Osteoblast (primary cell): ENCODE results near the gene C2orf72. TPM values are rescaled to one million over a fixed set of nuclear protein-coding genes. Genes with fewer than 3 reads are reported as not detected.

Experiments
- DNase-seq: peaks from one replicate; pipeline ENCODE4 v3.0.0; 2011; ENCODE audit warnings: low spot score, mixed read lengths; ENCODE audit not compliant: insufficient read length; ENCODE audit errors: missing footprints
- H2AFZ ChIP-seq: 2 replicates; pipeline ENCODE4 v1.6.0; 2011; ENCODE audit warnings: mild to moderate bottlenecking, low read length
- H3K27ac ChIP-seq: 2 replicates; pipeline ENCODE4 v1.5.1; 2011; ENCODE audit warnings: mild to moderate bottlenecking, low read depth, low read length, moderate library complexity
- H3K27me3 ChIP-seq: 2 replicates; pipeline ENCODE4 v1.6.0; 2012; ENCODE audit warnings: mild to moderate bottlenecking, control low read depth, inconsistent platforms, low read length, moderate library complexity; ENCODE audit not compliant: insufficient read depth
- H3K36me3 ChIP-seq: 2 replicates; pipeline ENCODE4 v1.5.1; 2011; ENCODE audit warnings: mild to moderate bottlenecking, low read length, control low read depth, moderate library complexity; ENCODE audit not compliant: insufficient read depth
- H3K4me1 ChIP-seq: 2 replicates; pipeline ENCODE4 v1.5.1; 2011; ENCODE audit warnings: mild to moderate bottlenecking, low read length, control low read depth, moderate library complexity; ENCODE audit not compliant: insufficient read depth
- H3K4me2 ChIP-seq: 2 replicates; pipeline ENCODE4 v1.6.0; 2011; ENCODE audit warnings: mild to moderate bottlenecking, low read length; ENCODE audit not compliant: insufficient read depth
- H3K4me3 ChIP-seq: fragments of 200-600 bp; sonication (generic); 3 replicates; pipeline ENCODE4 v1.5.1; 2012; ENCODE audit warnings: mild to moderate bottlenecking, low read length, inconsistent platforms; ENCODE audit not compliant: insufficient read depth
- H3K79me2 ChIP-seq: 2 replicates; pipeline ENCODE4 v1.6.0; 2012; ENCODE audit warnings: mild to moderate bottlenecking, low read length, control low read depth, inconsistent platforms; ENCODE audit not compliant: insufficient read depth
- H3K9me3 ChIP-seq: 2 replicates; pipeline ENCODE4 v1.5.1; 2011; ENCODE audit warnings: low read depth, low read length, control low read depth
- H4K20me1 ChIP-seq: 2 replicates; pipeline ENCODE4 v1.6.0; 2012; ENCODE audit warnings: mild to moderate bottlenecking, low read length, control low read depth; ENCODE audit not compliant: insufficient read depth
- CTCF ChIP-seq: IDR thresholded peaks from 2 replicates; pipeline ENCODE4 v1.5.1; 2011; ENCODE audit warnings: mild to moderate bottlenecking, low read depth, low read length, moderate library complexity; ENCODE audit errors: extremely low read depth
- total RNA-seq: library from RNA; depleted of rRNA; stranded (reverse); fragments of >200 nt; gene quantifications from 2 replicates; pipeline ENCODE4 v1.2.3, GENCODE V29; 2012

The C2orf72 gene
- total RNA-seq, 1 donor: not detected

GRCh38 chr2:231056453-231057416 lies 19.4 kb downstream of the C2orf72 start, which contains the start of gene PSMD1:
Gene PSMD1 (plus strand): TSS chr2:231056867. CDS start chr2:231057026, 159 bp downstream.
- peak; percentile 99 for TF ChIP-seq CTCF
- Histone ChIP-seq H3K36me3 (peaks cover 8% of the 10 kb centered on the region), H3K4me3 (peak within 1 kb of the TSS; percentile 92), H3K27me3 (no peaks in the 10 kb centered on the region), H4K20me1 (peaks cover 30% of the 10 kb centered on the region), H3K27ac (peak within 1 kb of the TSS; percentile 91), H3K9me3 (no peaks in the 10 kb centered on the region), H3K4me2 (peak within 1 kb of the TSS; percentile 99), H2AFZ (peak within 1 kb of the TSS; percentile 98), H3K79me2 (peaks cover 51% of the 10 kb centered on the region), H3K4me1 (peaks cover 28% of the 10 kb centered on the region)
- DNase-seq: peak; percentile 96

- Histone ChIP-seq H3K4me1 (peaks cover 28% of the 10 kb centered on the region), H3K4me3 (peak overlapping the region; percentile 92), H4K20me1 (peaks cover 30% of the 10 kb centered on the region), H3K27me3 (no peaks in the 10 kb centered on the region), H3K27ac (peak overlapping the region; percentile 91), H3K9me3 (no peaks in the 10 kb centered on the region), H3K79me2 (peaks cover 59% of the 10 kb centered on the region), H3K4me2 (peak overlapping the region; percentile 99), H3K36me3 (peaks cover 16% of the 10 kb centered on the region), H2AFZ (peak overlapping the region; percentile 34)
- no peak for DNase-seq
- TF ChIP-seq CTCF: no peak
Measured at GRCh38 chr2:231057590-231057989, 20.3 kb downstream of the C2orf72 start.

GRCh38 chr2:231058761-231059550 lies 21.6 kb downstream of the C2orf72 start:
- Histone ChIP-seq H4K20me1 (peaks cover 35% of the 10 kb centered on the region), H3K9me3 (no peaks in the 10 kb centered on the region)
- peak; percentile 72 for DNase-seq

More at GRCh38 chr2:231058761-231059550, 21.6 kb downstream of the C2orf72 start:
- H3K4me3 ChIP-seq: peak overlapping the region; percentile 13
- no peak overlapping the region for H2AFZ ChIP-seq
- TF ChIP-seq CTCF: no peak
- peaks cover 73% of the 10 kb centered on the region for H3K79me2 ChIP-seq
- H3K36me3 ChIP-seq: peaks cover 29% of the 10 kb centered on the region
- H3K27ac ChIP-seq: peak overlapping the region; percentile 66
- no peaks in the 10 kb centered on the region for H3K27me3 ChIP-seq
- H3K4me2 ChIP-seq: peak overlapping the region; percentile 99
- H3K4me1 ChIP-seq: peaks cover 28% of the 10 kb centered on the region
